Measurements from ENCODE around the gene FGF14. TPM values are rescaled to one million over a fixed set of nuclear protein-coding genes. Genes with fewer than 3 reads are reported as not detected.

The FGF14 gene
- total and polyA plus RNA-seq, 2 donors (not counting 3 experiments of a cell fraction or from before 2014, with no cell fraction given): not detected

DNA sequence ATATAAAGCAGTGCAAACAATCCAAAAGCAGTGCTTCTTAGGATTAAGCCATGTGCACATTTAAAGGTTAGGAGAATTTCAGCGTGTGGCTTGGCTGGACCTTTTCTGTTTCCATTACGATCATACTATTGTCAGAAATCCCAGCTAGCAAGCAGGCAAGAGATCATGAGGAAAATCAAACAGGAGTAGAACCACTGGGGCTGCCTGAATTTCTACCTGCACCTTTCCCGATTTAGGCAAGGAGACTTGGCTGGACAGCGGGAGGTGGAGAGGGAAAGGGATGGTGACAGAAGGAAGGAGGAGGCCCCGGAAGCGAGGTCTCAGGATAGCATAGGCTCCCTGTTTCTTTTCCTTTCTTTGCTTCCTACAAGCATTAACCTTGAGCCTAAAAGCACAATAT lies 102.5 kb downstream of the FGF14 start:
- Histone ChIP-seq H3K4me1 (ENCODE audit: control insufficient read depth, extremely low read depth, insufficient read depth, low read length) (no peaks in the 10 kb centered on the region), H4K20me1 (replicated peaks; ENCODE audit: control insufficient read depth, extremely low read depth, insufficient read depth, low read length) (no peaks in the 10 kb centered on the region), H3K9ac (replicated peaks; ENCODE audit: extremely low read depth, insufficient read depth, low read length) (no peak overlapping the region), H3K9me3 (replicated peaks; ENCODE audit: control insufficient read depth, insufficient read depth, low read length) (no peaks in the 10 kb centered on the region), H3K4me2 (ENCODE audit: insufficient read depth, low read length) (no peak overlapping the region), H3K9me1 (replicated peaks; ENCODE audit: control insufficient read depth, extremely low read depth, insufficient read depth, low read length) (no peaks in the 10 kb centered on the region), H3K4me3 (replicated peaks in 1 of 3; ENCODE audit: insufficient read depth in 1 of 3, low read depth in 1 of 3, low read length in 3 of 3) (no peak overlapping the region), H3K27me3 (ENCODE audit: control insufficient read depth in 2 of 2, insufficient read depth in 2 of 2, low read length in 2 of 2) (peaks cover 0 to 2% of the 10 kb centered on the region in 2 experiments), H3K79me2 (ENCODE audit: control insufficient read depth, insufficient read depth, low read length) (no peaks in the 10 kb centered on the region), H3K36me3 (ENCODE audit: control insufficient read depth in 2 of 2, extremely low read depth in 1 of 2, insufficient read depth in 2 of 2, low read length in 2 of 2) (no peaks in the 10 kb centered on the region), H3K27ac (ENCODE audit: insufficient read depth, low read depth, low read length) (no peak overlapping the region), H2AFZ (ENCODE audit: low read depth, low read length) (no peak overlapping the region)
- CTCF ChIA-PET: no interaction called here
- dilution Hi-C loops (cut with MboI; ENCODE audit: extremely low pct_ligation_motif_present, low sequenced_read_pairs) (no loop called here), intact Hi-C loops (cut with micrococcal nuclease) (no loop called here)
- FAIRE-seq (no peak), DNase-seq (ENCODE audit: low read depth, low spot score) (no peak)
- POLR2A ChIA-PET: no interaction called here
- TF ChIP-seq, protein P1, sequence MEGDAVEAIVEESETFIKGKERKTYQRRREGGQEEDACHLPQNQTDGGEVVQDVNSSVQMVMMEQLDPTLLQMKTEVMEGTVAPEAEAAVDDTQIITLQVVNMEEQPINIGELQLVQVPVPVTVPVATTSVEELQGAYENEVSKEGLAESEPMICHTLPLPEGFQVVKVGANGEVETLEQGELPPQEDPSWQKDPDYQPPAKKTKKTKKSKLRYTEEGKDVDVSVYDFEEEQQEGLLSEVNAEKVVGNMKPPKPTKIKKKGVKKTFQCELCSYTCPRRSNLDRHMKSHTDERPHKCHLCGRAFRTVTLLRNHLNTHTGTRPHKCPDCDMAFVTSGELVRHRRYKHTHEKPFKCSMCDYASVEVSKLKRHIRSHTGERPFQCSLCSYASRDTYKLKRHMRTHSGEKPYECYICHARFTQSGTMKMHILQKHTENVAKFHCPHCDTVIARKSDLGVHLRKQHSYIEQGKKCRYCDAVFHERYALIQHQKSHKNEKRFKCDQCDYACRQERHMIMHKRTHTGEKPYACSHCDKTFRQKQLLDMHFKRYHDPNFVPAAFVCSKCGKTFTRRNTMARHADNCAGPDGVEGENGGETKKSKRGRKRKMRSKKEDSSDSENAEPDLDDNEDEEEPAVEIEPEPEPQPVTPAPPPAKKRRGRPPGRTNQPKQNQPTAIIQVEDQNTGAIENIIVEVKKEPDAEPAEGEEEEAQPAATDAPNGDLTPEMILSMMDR (IDR thresholded peaks at IDR 0.05; ENCODE audit: extremely low read depth in 1 of 2, insufficient read depth in 1 of 2, low read depth in 1 of 2, low read length in 2 of 2): no peak
- no peak for TF ChIP-seq GATA2 (IDR thresholded peaks at IDR 0.05; ENCODE audit: insufficient read depth, insufficient read length, low read depth, low read length)
- TF ChIP-seq MAX (IDR thresholded peaks at IDR 0.05; ENCODE audit: insufficient read depth, insufficient read length): no peak
- no peak for TF ChIP-seq EZH2 (IDR thresholded peaks at IDR 0.05; ENCODE audit: borderline replicate concordance, low read depth, low read length, severe bottlenecking)
- no peak for TF ChIP-seq POLR2A (IDR thresholded peaks at IDR 0.05; ENCODE audit: low read depth, low read length)
- TF ChIP-seq JUN (IDR thresholded peaks at IDR 0.05; ENCODE audit: borderline replicate concordance, insufficient read depth, insufficient read length, low read depth): no peak
- TF ChIP-seq FOS (IDR thresholded peaks at IDR 0.05; ENCODE audit: borderline replicate concordance, insufficient read depth, low read length): no peak
- no peak for TF ChIP-seq MYC (IDR thresholded peaks at IDR 0.05; ENCODE audit: low read depth, low read length)
- no peak for TF ChIP-seq POLR2AphosphoS5 (IDR thresholded peaks at IDR 0.05; ENCODE audit: insufficient read depth, low read depth, low read length)
- no TSS peak for BruUV-seq (replicated peaks)
